Measurements from ENCODE around the gene EHMT2.
A peak's percentile ranks its signal among the peaks of the same experiment; 100 is the strongest.
"Not testable (repeated sequence)": the region's sequence is repeated elsewhere in the genome, so short reads cannot be mapped to it uniquely, and the experiment has no call there.

EHMT2 gene

GRCh38 chr6:31907158-31907813 lies 9.8 kb upstream of the EHMT2 start:
- H3K4me3 ChIP-seq (ENCODE audit: low read depth in 1 of 2, low read length in 2 of 2): no peak overlapping the region
- peak; percentile 47 for DNase-seq
- H3K4me1 ChIP-seq (ENCODE audit: insufficient read depth, low read length): peaks cover 7% of the 10 kb centered on the region
- H3K27me3 ChIP-seq (ENCODE audit: insufficient read depth, low read length, poor library complexity): peaks cover 4% of the 10 kb centered on the region
- H4K20me1 ChIP-seq (ENCODE audit: insufficient read depth, low read length): no peaks in the 10 kb centered on the region
- H3K27ac ChIP-seq (ENCODE audit: low read length): no peak overlapping the region
- H3K9ac ChIP-seq (ENCODE audit: low read depth, low read length): no peak overlapping the region
- no peaks in the 10 kb centered on the region for H3K36me3 ChIP-seq (ENCODE audit: insufficient read depth, low read length)
- no peak overlapping the region for H3K4me2 ChIP-seq (ENCODE audit: insufficient read depth, low read length)
- ATAC-seq (ENCODE audit: insufficient read depth, low read depth): peak; percentile 70
- H3K9me3 ChIP-seq (ENCODE audit: insufficient read depth, low read length, severe bottlenecking): no peaks in the 10 kb centered on the region
- TF ChIP-seq EZH2 (IDR thresholded peaks at IDR 0.05; ENCODE audit: borderline replicate concordance, low read depth, low read length, severe bottlenecking): no peak
- no peak for TF ChIP-seq CTCF (IDR thresholded peaks at IDR 0.05; ENCODE audit: borderline replicate concordance, extremely low read depth, low read length, poor library complexity, severe bottlenecking)
- H3K79me2 ChIP-seq (ENCODE audit: insufficient read depth, low read length): no peaks in the 10 kb centered on the region
- no peak overlapping the region for H2AFZ ChIP-seq (ENCODE audit: low read depth, low read length)

GRCh38 chr6:31906727-31907126 lies 9.2 kb upstream of the EHMT2 start:
- H3K79me2 ChIP-seq (ENCODE audit: insufficient read depth, low read length); H3K4me2 ChIP-seq (ENCODE audit: insufficient read depth, low read length); H3K27ac ChIP-seq (ENCODE audit: low read length); ATAC-seq (ENCODE audit: insufficient read depth, low read depth); H3K4me3 ChIP-seq (ENCODE audit: low read depth in 1 of 2, low read length in 2 of 2); H2AFZ ChIP-seq (ENCODE audit: low read depth, low read length); H3K36me3 ChIP-seq (ENCODE audit: insufficient read depth, low read length); H4K20me1 ChIP-seq (ENCODE audit: insufficient read depth, low read length); H3K27me3 ChIP-seq (ENCODE audit: insufficient read depth, low read length, poor library complexity); DNase-seq; H3K9ac ChIP-seq (ENCODE audit: low read depth, low read length); H3K9me3 ChIP-seq (ENCODE audit: insufficient read depth, low read length, severe bottlenecking): not testable (repeated sequence)
- H3K4me1 ChIP-seq (ENCODE audit: insufficient read depth, low read length): peaks cover 10% of the 10 kb centered on the region

GRCh38 chr6:31906122-31906521 lies 8.6 kb upstream of the EHMT2 start:
- TF ChIP-seq EZH2 (IDR thresholded peaks at IDR 0.05; ENCODE audit: borderline replicate concordance, low read depth, low read length, severe bottlenecking) (no peak), CTCF (IDR thresholded peaks at IDR 0.05; ENCODE audit: borderline replicate concordance, extremely low read depth, low read length, poor library complexity, severe bottlenecking) (no peak)
- Histone ChIP-seq H3K27me3 (ENCODE audit: insufficient read depth, low read length, poor library complexity) (peaks cover 4% of the 10 kb centered on the region), H3K4me2 (ENCODE audit: insufficient read depth, low read length) (no peak overlapping the region), H3K4me3 (ENCODE audit: low read depth in 1 of 2, low read length in 2 of 2) (no peak overlapping the region), H3K9ac (ENCODE audit: low read depth, low read length) (no peak overlapping the region), H4K20me1 (ENCODE audit: insufficient read depth, low read length) (no peaks in the 10 kb centered on the region), H3K79me2 (ENCODE audit: insufficient read depth, low read length) (peaks cover 6% of the 10 kb centered on the region), H2AFZ (ENCODE audit: low read depth, low read length) (no peak overlapping the region), H3K27ac (ENCODE audit: low read length) (no peak overlapping the region), H3K36me3 (ENCODE audit: insufficient read depth, low read length) (no peaks in the 10 kb centered on the region; the same call in 1 of the 2 replicates), H3K4me1 (ENCODE audit: insufficient read depth, low read length) (peaks cover 14% of the 10 kb centered on the region), H3K9me3 (ENCODE audit: insufficient read depth, low read length, severe bottlenecking) (no peaks in the 10 kb centered on the region)
- DNase-seq (no peak), ATAC-seq (ENCODE audit: insufficient read depth, low read depth) (no peak)

GRCh38 chr6:31905041-31905440 lies 7.5 kb upstream of the EHMT2 start:
- no peak overlapping the region for H3K9ac ChIP-seq (ENCODE audit: low read depth, low read length)
- H3K27me3 ChIP-seq (ENCODE audit: insufficient read depth, low read length, poor library complexity): peaks cover 4% of the 10 kb centered on the region
- H3K79me2 ChIP-seq (ENCODE audit: insufficient read depth, low read length): peaks cover 13% of the 10 kb centered on the region
- no peak overlapping the region for H3K4me2 ChIP-seq (ENCODE audit: insufficient read depth, low read length)
- ATAC-seq (ENCODE audit: insufficient read depth, low read depth): no peak
- H3K27ac ChIP-seq (ENCODE audit: low read length): no peak overlapping the region
- TF ChIP-seq CTCF (IDR thresholded peaks at IDR 0.05; ENCODE audit: borderline replicate concordance, extremely low read depth, low read length, poor library complexity, severe bottlenecking) (no peak), EZH2 (IDR thresholded peaks at IDR 0.05; ENCODE audit: borderline replicate concordance, low read depth, low read length, severe bottlenecking) (no peak)
- no peak overlapping the region for H2AFZ ChIP-seq (ENCODE audit: low read depth, low read length)
- DNase-seq: no peak
- H3K4me1 ChIP-seq (ENCODE audit: insufficient read depth, low read length): peaks cover 23% of the 10 kb centered on the region
- H3K9me3 ChIP-seq (ENCODE audit: insufficient read depth, low read length, severe bottlenecking): no peaks in the 10 kb centered on the region
- no peaks in the 10 kb centered on the region for H4K20me1 ChIP-seq (ENCODE audit: insufficient read depth, low read length)
- H3K4me3 ChIP-seq (ENCODE audit: low read depth in 1 of 2, low read length in 2 of 2): no peak overlapping the region
- peaks cover 4% of the 10 kb centered on the region; the same call in 1 of the 2 replicates for H3K36me3 ChIP-seq (ENCODE audit: insufficient read depth, low read length)
